NCI-H510A treated with DMSO at 0.1 percent for 48 hours (cell line): ENCODE data around the gene TCEAL6.
"Not testable (repeated sequence)": the region's sequence is repeated elsewhere in the genome, so short reads cannot be mapped to it uniquely, and the experiment has no call there.

ENCODE experiments used
- DNase-seq: peaks from one replicate; lab custom pipeline; 2025; lab: John Stamatoyannopoulos, UW

The TCEAL6 gene

GRCh38 chrX:102142274-102142673 is at the start of gene TCEAL6:
TSS of gene TCEAL6 (minus strand) at chrX:102142481.
- not testable (repeated sequence) for DNase-seq

GRCh38 chrX:102185967-102186720 is 43.9 kb upstream of the TCEAL6 start:
- DNase-seq = no peak

- peak; percentile 73 for DNase-seq
Observed at GRCh38 chrX:102155806-102156179, 13.5 kb upstream of the TCEAL6 start, which contains the start of gene BEX5. TSS of gene BEX5 (minus strand) at chrX:102155977. CDS start at chrX:102154265, 1,712 bp downstream.

- DNase-seq = peak; percentile 42
Observed at GRCh38 chrX:102154900-102155805, 12.9 kb upstream of the TCEAL6 start.

- DNase-seq = peak; percentile 17
Observed at GRCh38 chrX:102154218-102154860, 12.1 kb upstream of the TCEAL6 start.

GRCh38 chrX:102141631-102142030 is 650 bp downstream of the TCEAL6 start:
- not testable (repeated sequence) for DNase-seq

GRCh38 chrX:102140876-102141275 is 1.4 kb downstream of the TCEAL6 start:
- not testable (repeated sequence) for DNase-seq

GRCh38 chrX:102138064-102138463 is 4.2 kb downstream of the TCEAL6 start:
- DNase-seq = no peak

DNA sequence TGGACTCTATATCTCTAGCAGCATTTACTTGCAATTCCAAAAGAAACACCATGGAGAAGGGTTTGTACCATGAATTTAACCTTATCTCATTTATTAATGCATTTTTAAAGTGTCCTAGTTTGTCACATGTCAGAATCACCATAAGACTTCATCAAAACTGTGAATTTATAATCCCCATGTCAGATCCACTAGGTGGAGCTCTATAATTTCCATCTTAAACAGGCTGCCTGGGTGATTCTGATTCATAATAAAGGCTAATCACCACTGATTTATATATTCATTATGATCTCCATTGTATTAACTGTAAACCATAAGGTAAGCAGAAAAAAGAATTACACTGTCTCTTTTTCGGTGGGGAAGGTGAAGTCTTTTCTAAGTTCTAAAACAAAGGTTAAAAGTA is 12.8 kb downstream of the TCEAL6 start:
- peak; percentile 10 for DNase-seq

DNA sequence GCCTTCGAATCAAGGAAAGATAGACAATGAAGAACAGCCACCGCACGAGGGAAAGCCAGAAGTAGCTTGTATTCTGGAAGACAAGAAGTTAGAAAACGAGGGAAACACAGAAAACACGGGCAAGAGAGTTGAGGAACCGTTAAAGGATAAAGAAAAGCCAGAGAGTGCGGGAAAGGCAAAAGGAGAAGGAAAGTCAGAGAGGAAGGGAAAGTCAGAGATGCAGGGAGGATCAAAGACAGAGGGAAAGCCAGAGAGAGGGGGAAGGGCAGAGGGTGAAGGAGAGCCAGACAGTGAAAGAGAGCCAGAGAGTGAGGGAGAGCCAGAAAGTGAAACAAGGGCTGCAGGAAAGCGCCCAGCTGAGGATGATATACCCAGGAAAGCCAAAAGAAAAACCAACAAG is 15.4 kb downstream of the TCEAL6 start:
- no peak for DNase-seq

- not testable (repeated sequence) for DNase-seq
Observed at GRCh38 chrX:102126080-102126818, 16.0 kb downstream of the TCEAL6 start.

- not testable (repeated sequence) for DNase-seq
Observed at GRCh38 chrX:102125436-102125835, 16.8 kb downstream of the TCEAL6 start, which contains the start of gene TCEAL2. TSS of gene TCEAL2 (plus strand) at chrX:102125679. CDS start at chrX:102126831, 1,152 bp downstream.

DNA sequence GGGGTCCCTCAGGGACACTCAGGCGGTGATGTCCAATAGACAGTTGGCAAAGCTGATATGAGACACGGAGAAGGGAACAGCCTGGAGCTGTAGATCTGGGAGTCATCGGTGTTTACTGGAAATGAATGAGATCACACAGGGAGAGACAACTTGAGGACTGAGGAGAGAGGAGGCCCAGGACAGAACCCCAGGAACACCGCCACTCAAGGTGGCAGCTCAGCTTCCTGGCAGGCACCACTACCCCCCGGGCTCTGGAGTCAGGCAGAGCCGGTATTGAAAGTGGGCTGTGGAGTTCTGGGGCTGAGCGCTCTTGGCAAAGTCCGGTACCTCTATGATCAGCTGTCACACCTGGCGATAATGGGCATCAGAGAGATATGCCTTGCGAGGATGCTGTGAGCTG is 17.3 kb downstream of the TCEAL6 start:
- peak; percentile 1 for DNase-seq

- no peak for DNase-seq
Observed at GRCh38 chrX:102115748-102116147, 26.5 kb downstream of the TCEAL6 start.

- no peak for DNase-seq
Observed at GRCh38 chrX:102113367-102113766, 28.9 kb downstream of the TCEAL6 start.
